Esophagus muscularis mucosa (tissue), 4 donors: ENCODE data around the gene LTF. TPM values are rescaled to one million over a fixed set of nuclear protein-coding genes. Genes with fewer than 3 reads are reported as not detected.
"Not testable (repeated sequence)": the region's sequence is repeated elsewhere in the genome, so short reads cannot be mapped to it uniquely, and the experiment has no call there.

Source experiments
- DNase-seq: peaks from one replicate; pipeline ENCODE4 v3.0.0-alpha.2; 2017; ENCODE audit errors: extremely low spot score
- H3K27ac ChIP-seq, 4 donors: fragments of 200-600 bp; sonication (generic); replicated peaks in 1 of 4; 1 replicate in 3 of 4; 2 replicates in 1 of 4; pipeline ENCODE4 v1.5.1; 2016 to 2019; ENCODE audit warnings: mild to moderate bottlenecking in 1 of 4
- H3K27me3 ChIP-seq, 4 donors: fragments of 200-600 bp; sonication (generic); one replicate each; pipeline versions ENCODE4 v1.5.1 to v1.6.0; 2016 to 2019
- H3K36me3 ChIP-seq, 4 donors: fragments of 200-600 bp; sonication (generic); one replicate each; pipeline ENCODE4 v1.5.1; 2016 to 2019
- H3K4me1 ChIP-seq, 4 donors: fragments of 200-600 bp; sonication (generic); one replicate each; pipeline ENCODE4 v1.5.1; 2016 to 2019
- H3K4me3 ChIP-seq, 4 donors: fragments of 200-600 bp; sonication (generic); 1 replicate in 2 of 4; 2 replicates in 2 of 4; pipeline ENCODE4 v1.5.1; 2016 to 2019; ENCODE audit warnings: mild to moderate bottlenecking in 4 of 4, moderate library complexity in 1 of 4
- H3K9me3 ChIP-seq, 4 donors: fragments of 200-600 bp; sonication (generic); 1 replicate in 3 of 4; 2 replicates in 1 of 4; pipeline ENCODE4 v1.5.1; 2016 to 2019
- CTCF ChIP-seq, 3 experiments: fragments of 200-600 bp in 2 of 3; fragments of 450-650 bp in 1 of 3; sonication (generic) in 2 of 3; IDR thresholded peaks; one replicate each; pipeline ENCODE4 v1.5.1; 2017 to 2019; ENCODE audit warnings: antibody characterized with exemption in 3 of 3, mild to moderate bottlenecking in 2 of 3, moderate library complexity in 1 of 3
- EP300 ChIP-seq: sonication (generic); formaldehyde crosslinking; IDR thresholded peaks from one replicate; pipeline ENCODE4 v1.6.1; 2017; ENCODE audit warnings: antibody characterized with exemption
- POLR2A ChIP-seq: fragments of 450-650 bp; IDR thresholded peaks from one replicate; pipeline ENCODE4 v1.6.1; 2017; ENCODE audit warnings: antibody characterized with exemption, moderate library complexity, mild to moderate bottlenecking, low read depth
- POLR2AphosphoS5 ChIP-seq, 2 donors: sonication (generic); formaldehyde crosslinking; IDR thresholded peaks; one replicate each; pipeline ENCODE4 v1.6.1; 2017; ENCODE audit warnings: antibody characterized with exemption in 2 of 2
- WGBS: methylation state at CpG from one replicate; pipeline ENCODE4 v1.1.5; 2018; 5-methylcytosine and 5-hydroxymethylcytosine counted together
- intact Hi-C: fragments of 100-400 bp; cut with DNase I; formaldehyde crosslinking; loops from one replicate; pipeline ENCODE4 v1.15.1; 2023
- total RNA-seq, 4 donors: library from RNA; depleted of rRNA; stranded (reverse); fragments of >200 nt; gene quantifications; one replicate each; pipeline versions ENCODE4 v1.1.0 to v1.2.1, GENCODE V29; 2016

Gene LTF
- total RNA-seq, 4 donors from 2014 or later: 0.45 to 1.7 (median 0.87) TPM

- H3K27ac ChIP-seq: no peak overlapping the region
- TF ChIP-seq CTCF (IDR thresholded peaks at IDR 0.05): no peak
- no peak for TF ChIP-seq POLR2AphosphoS5 (IDR thresholded peaks at IDR 0.05)
- no peak for TF ChIP-seq POLR2A
- TF ChIP-seq EP300: no peak
- H3K4me3 ChIP-seq: no peak overlapping the region
- no peaks in the 10 kb centered on the region for H3K27me3 ChIP-seq
- H3K9me3 ChIP-seq: peaks cover 0 to 10% (median 0%) of the 10 kb centered on the region in 4 donors
- no peak for DNase-seq
- H3K36me3 ChIP-seq: peaks cover 0 to 9% (median 0%) of the 10 kb centered on the region in 4 donors
- no peaks in the 10 kb centered on the region for H3K4me1 ChIP-seq
- intact Hi-C loops: no loop called here
- 88% methylated on average over 10 of the region's 10 CpGs for WGBS
Measured at GRCh38 chr3:46427916-46428833, 36.5 kb downstream of the LTF start.

GRCh38 chr3:46427404-46427803 lies 37.3 kb downstream of the LTF start:
- H3K9me3 ChIP-seq, H3K27ac ChIP-seq, H3K27me3 ChIP-seq, DNase-seq, H3K36me3 ChIP-seq, H3K4me1 ChIP-seq, intact Hi-C loops, H3K4me3 ChIP-seq: not testable (repeated sequence)
- WGBS: 60% methylated on average over 8 of the region's 8 CpGs

GRCh38 chr3:46426476-46426875 lies 38.2 kb downstream of the LTF start:
- 73% methylated on average over 4 of the region's 4 CpGs for WGBS
- H3K9me3 ChIP-seq, H3K4me1 ChIP-seq, intact Hi-C loops, H3K4me3 ChIP-seq, H3K36me3 ChIP-seq, H3K27me3 ChIP-seq, DNase-seq, H3K27ac ChIP-seq: not testable (repeated sequence)

GRCh38 chr3:46423588-46423987 lies 41.1 kb downstream of the LTF start:
- TF ChIP-seq EP300 (no peak), CTCF (IDR thresholded peaks at IDR 0.05) (no peak), POLR2A (no peak), POLR2AphosphoS5 (IDR thresholded peaks at IDR 0.05) (no peak)
- Histone ChIP-seq H3K27ac (no peak overlapping the region), H3K36me3 (no peaks in the 10 kb centered on the region), H3K4me3 (no peak overlapping the region), H3K9me3 (no peaks in the 10 kb centered on the region), H3K27me3 (no peaks in the 10 kb centered on the region), H3K4me1 (no peaks in the 10 kb centered on the region)
- DNase-seq: no peak
- intact Hi-C loops: no loop called here
- WGBS: 82% methylated on average over 5 of the region's 5 CpGs

GRCh38 chr3:46422617-46423016 lies 42.1 kb downstream of the LTF start:
- no peak for TF ChIP-seq EP300
- no peak for TF ChIP-seq POLR2A
- no peak for TF ChIP-seq POLR2AphosphoS5 (IDR thresholded peaks at IDR 0.05)
- TF ChIP-seq CTCF (IDR thresholded peaks at IDR 0.05): no peak
- H3K27me3 ChIP-seq: no peaks in the 10 kb centered on the region
- 88% methylated on average over 6 of the region's 6 CpGs for WGBS
- intact Hi-C loops: no loop called here
- H3K4me1 ChIP-seq: no peaks in the 10 kb centered on the region
- H3K4me3 ChIP-seq: no peak overlapping the region
- H3K9me3 ChIP-seq: no peaks in the 10 kb centered on the region
- H3K27ac ChIP-seq: no peak overlapping the region
- no peak for DNase-seq
- no peaks in the 10 kb centered on the region for H3K36me3 ChIP-seq

- intact Hi-C loops: no loop called here
- TF ChIP-seq EP300: no peak
- no peak for TF ChIP-seq POLR2AphosphoS5 (IDR thresholded peaks at IDR 0.05)
- no peak for TF ChIP-seq POLR2A
- no peak for TF ChIP-seq CTCF (IDR thresholded peaks at IDR 0.05)
- peaks cover 0 to 4% (median 0%) of the 10 kb centered on the region in 4 donors for H3K4me1 ChIP-seq
- no peaks in the 10 kb centered on the region for H3K9me3 ChIP-seq
- 86% methylated on average over 2 of the region's 2 CpGs for WGBS
- DNase-seq: no peak
- H3K27me3 ChIP-seq: no peaks in the 10 kb centered on the region
- no peak overlapping the region for H3K4me3 ChIP-seq
- H3K36me3 ChIP-seq: no peaks in the 10 kb centered on the region
- H3K27ac ChIP-seq: no peak overlapping the region
Measured at GRCh38 chr3:46420931-46421330, 43.8 kb downstream of the LTF start.
